ENCODE results near the gene MCCC1.

GRCh38 chr3:183120538-183121215 lies 21.4 kb upstream of the MCCC1 start:
- TF ChIP-seq MYPOP (CRISPR knock-in tag; IDR thresholded peaks at IDR 0.05) (no peak), MAX (IDR thresholded peaks at IDR 0.05) (no peak), ZNF710 (CRISPR knock-in tag; IDR thresholded peaks at IDR 0.05; ENCODE audit: borderline replicate concordance) (no peak), MED1 (CRISPR knock-in tag; IDR thresholded peaks at IDR 0.05) (no peak), ZSCAN31 (CRISPR knock-in tag; IDR thresholded peaks at IDR 0.05; ENCODE audit: low read depth) (no peak), CTCF (CRISPR knock-in tag; IDR thresholded peaks at IDR 0.05) (no peak), SP1 (IDR thresholded peaks at IDR 0.05) (no peak), SP1 (CRISPR knock-in tag; IDR thresholded peaks at IDR 0.05) (no peak), ZNF776 (CRISPR knock-in tag; IDR thresholded peaks at IDR 0.05) (no peak), REST (IDR thresholded peaks at IDR 0.05; ENCODE audit: borderline replicate concordance in 1 of 2, low read depth in 1 of 2, low read length in 2 of 2) (no peak), U2AF2 (IDR thresholded peaks at IDR 0.05; ENCODE audit: low read depth, low read length) (no peak), ZNF569 (CRISPR knock-in tag; IDR thresholded peaks at IDR 0.05; ENCODE audit: borderline replicate concordance) (no peak), ZNF552 (CRISPR knock-in tag; IDR thresholded peaks at IDR 0.05; ENCODE audit: borderline replicate concordance) (no peak), ZFX (CRISPR knock-in tag; IDR thresholded peaks at IDR 0.05; ENCODE audit: low read depth) (no peak), NR3C1 (CRISPR knock-in tag; IDR thresholded peaks at IDR 0.05) (no peak)

All from HepG2 (cell line).